H1 (cell line): ENCODE measurements around the gene CALHM3. TPM values are rescaled to one million over a fixed set of nuclear protein-coding genes. Genes with fewer than 3 reads are reported as not detected.

Experiments
- CTCF ChIA-PET: fragments of 300-600 bp; sonication (Branson Sonifier 250); formaldehyde crosslinking; loops from one replicate; lab custom pipeline; 2021; ENCODE audit not compliant: partially characterized antibody; lab: Charles Lee
- POLR2A ChIA-PET: fragments of 300-600 bp; sonication (Branson Sonifier 250); formaldehyde crosslinking; loops from one replicate; lab custom pipeline; 2021; ENCODE audit warnings: inconsistent platforms; ENCODE audit not compliant: partially characterized antibody; lab: Charles Lee
- DNase-seq, 2 experiments: peaks; one replicate each; pipeline versions ENCODE4 v3.0.0 to v3.0.0-alpha.2; 2010 to 2022; ENCODE audit warnings: low spot score in 2 of 2, low read depth in 1 of 2, mixed read lengths in 1 of 2
- FAIRE-seq: peaks from 2 replicates; lab custom pipeline; 2011; peaks lifted over from hg19 to GRCh38; lab: Jason Lieb, UNC
- H2AFZ ChIP-seq: 2 replicates; pipeline ENCODE4 v1.8.1; 2012; ENCODE audit warnings: low read length, inconsistent platforms
- H2AK5ac ChIP-seq: 2 replicates; pipeline ENCODE4 v1.6.1; 2013; ENCODE audit warnings: low read depth, low read length
- H2BK120ac ChIP-seq: replicated peaks from 2 replicates; pipeline ENCODE3; 2013; ENCODE audit warnings: low read depth, low read length, inconsistent platforms
- H2BK12ac ChIP-seq: 2 replicates; pipeline ENCODE4 v1.6.1; 2013; ENCODE audit warnings: low read depth, low read length
- H2BK15ac ChIP-seq: 2 replicates; pipeline ENCODE4 v1.6.1; 2013; ENCODE audit warnings: low read length
- H2BK20ac ChIP-seq: 2 replicates; pipeline ENCODE4 v1.6.1; 2013; ENCODE audit warnings: low read length
- H2BK5ac ChIP-seq: 2 replicates; pipeline ENCODE4 v1.6.1; 2013; ENCODE audit warnings: low read depth, low read length
- H3K14ac ChIP-seq: 2 replicates; pipeline ENCODE4 v1.6.1; 2013; ENCODE audit warnings: inconsistent platforms; ENCODE audit not compliant: insufficient read length
- H3K18ac ChIP-seq: 2 replicates; pipeline ENCODE4 v1.6.1; 2013; ENCODE audit warnings: low read length; ENCODE audit errors: extremely low read depth
- H3K23ac ChIP-seq: 2 replicates; pipeline ENCODE4 v1.6.1; 2013; ENCODE audit warnings: inconsistent platforms; ENCODE audit not compliant: insufficient read length
- H3K23me2 ChIP-seq: 2 replicates; pipeline ENCODE4 v1.6.1; 2013; ENCODE audit warnings: low read depth, low read length
- H3K27ac ChIP-seq: 2 replicates; pipeline ENCODE4 v1.6.1; 2011; ENCODE audit warnings: low read depth, low read length, inconsistent platforms
- H3K27me3 ChIP-seq, 4 experiments: replicated peaks in 1 of 4; 1 replicate in 1 of 4; 2 replicates in 3 of 4; pipeline versions ENCODE4 v1.6.1 to v1.8.1; 2011 to 2013; ENCODE audit warnings: low read length in 3 of 4, mild to moderate bottlenecking in 3 of 4, inconsistent platforms in 2 of 4, mixed read lengths in 2 of 4, moderate library complexity in 1 of 4; ENCODE audit not compliant: control insufficient read depth in 3 of 4, insufficient read depth in 3 of 4; ENCODE audit errors: extremely low read depth in 1 of 4
- H3K36me3 ChIP-seq, 4 experiments: 2 replicates each; pipeline versions ENCODE4 v1.6.1 to v1.8.1; 2011 to 2013; ENCODE audit warnings: mild to moderate bottlenecking in 4 of 4, low read length in 3 of 4, moderate library complexity in 2 of 4, control low read depth in 1 of 4, inconsistent platforms in 1 of 4; ENCODE audit not compliant: insufficient read depth in 4 of 4, control insufficient read depth in 2 of 4
- H3K4ac ChIP-seq: replicated peaks from 2 replicates; pipeline ENCODE3; 2013; ENCODE audit warnings: low read length, low read depth, mixed read lengths, inconsistent platforms; ENCODE audit not compliant: insufficient read length
- H3K4me1 ChIP-seq, 4 experiments: replicated peaks in 1 of 4; 1 replicate in 1 of 4; 2 replicates in 3 of 4; pipeline versions ENCODE4 v1.6.1 to v1.8.1; 2011 to 2013; ENCODE audit warnings: low read length in 3 of 4, inconsistent platforms in 2 of 4, mixed read lengths in 1 of 4; ENCODE audit not compliant: insufficient read depth in 4 of 4, control insufficient read depth in 3 of 4
- H3K4me2 ChIP-seq, 2 experiments: 2 replicates each; pipeline versions ENCODE4 v1.6.1 to v1.8.1; 2011 to 2013; ENCODE audit warnings: low read depth in 2 of 2, low read length in 2 of 2, control low read depth in 1 of 2, inconsistent platforms in 1 of 2, mild to moderate bottlenecking in 1 of 2; ENCODE audit not compliant: insufficient read depth in 1 of 2
- H3K4me3 ChIP-seq, 4 experiments: fragments of 200-600, 300-600 bp in 1 of 4; sonication (generic), shearing (Covaris generic), sonication (Bioruptor Twin) in 1 of 4; 2 replicates each; pipeline versions ENCODE4 v1.5.1 to v1.8.1; 2011 to 2016; ENCODE audit warnings: low read length in 4 of 4, low read depth in 3 of 4, control low read depth in 2 of 4, inconsistent platforms in 2 of 4, mild to moderate bottlenecking in 2 of 4, mixed read lengths in 1 of 4, moderate library complexity in 1 of 4; ENCODE audit not compliant: insufficient read depth in 2 of 4; ENCODE audit errors: extremely low read depth in 1 of 4
- H3K56ac ChIP-seq: replicated peaks from 2 replicates; pipeline ENCODE3; 2013; ENCODE audit warnings: low read depth, mild to moderate bottlenecking, mixed read lengths, low read length, inconsistent platforms; ENCODE audit not compliant: insufficient read length
- H3K79me1 ChIP-seq: 2 replicates; pipeline ENCODE4 v1.6.1; 2013; ENCODE audit warnings: low read depth, low read length, control low read depth
- H3K79me2 ChIP-seq, 2 experiments: 2 replicates each; pipeline versions ENCODE4 v1.6.1 to v1.8.1; 2012 to 2013; ENCODE audit warnings: low read length in 2 of 2, mild to moderate bottlenecking in 2 of 2, inconsistent platforms in 1 of 2; ENCODE audit not compliant: insufficient read depth in 2 of 2, control insufficient read depth in 1 of 2
- H3K9ac ChIP-seq, 4 experiments: replicated peaks in 1 of 4; 1 replicate in 1 of 4; 2 replicates in 3 of 4; pipeline versions ENCODE4 v1.6.1 to v1.8.1; 2011 to 2013; ENCODE audit warnings: low read depth in 3 of 4, low read length in 3 of 4, control low read depth in 2 of 4, mild to moderate bottlenecking in 2 of 4, moderate library complexity in 2 of 4, inconsistent platforms in 1 of 4; ENCODE audit errors: extremely low read depth in 1 of 4
- H3K9me3 ChIP-seq, 2 experiments: 2 replicates each; pipeline versions ENCODE4 v1.6.1 to v1.8.1; 2012 to 2013; ENCODE audit warnings: mild to moderate bottlenecking in 2 of 2, moderate library complexity in 2 of 2, control low read depth in 1 of 2, inconsistent platforms in 1 of 2, low read depth in 1 of 2, low read length in 1 of 2, mixed read lengths in 1 of 2; ENCODE audit not compliant: insufficient read depth in 2 of 2
- H4K20me1 ChIP-seq, 2 experiments: replicated peaks in 1 of 2; 2 replicates each; pipeline versions ENCODE3 to v1.8.1; 2011 to 2013; ENCODE audit warnings: inconsistent platforms in 2 of 2, low read length in 2 of 2, mild to moderate bottlenecking in 1 of 2; ENCODE audit not compliant: insufficient read depth in 2 of 2, control insufficient read depth in 1 of 2
- H4K5ac ChIP-seq: 2 replicates; pipeline ENCODE4 v1.6.1; 2013; ENCODE audit warnings: low read length, low read depth, mixed read lengths, inconsistent platforms; ENCODE audit not compliant: insufficient read length
- H4K8ac ChIP-seq: 2 replicates; pipeline ENCODE4 v1.8.0; 2013; ENCODE audit warnings: mild to moderate bottlenecking, moderate library complexity, low read length, inconsistent platforms; ENCODE audit not compliant: insufficient read depth; ENCODE audit errors: extremely low read depth
- H4K91ac ChIP-seq: replicated peaks from 2 replicates; pipeline ENCODE3; 2013; ENCODE audit warnings: low read length, mixed read lengths, inconsistent platforms; ENCODE audit not compliant: insufficient read length
- ASH2L ChIP-seq: fragments of 200-600, 300-600 bp; sonication (generic); IDR thresholded peaks from one replicate; pipeline ENCODE4 v1.7.1; 2017; ENCODE audit warnings: low read length
- CBX8 ChIP-seq: fragments of 300-800, 300-1000 bp; sonication (generic); IDR thresholded peaks from 2 replicates; pipeline ENCODE4 v1.7.1; 2016; ENCODE audit warnings: low read depth, low read length, borderline replicate concordance
- E2F6 ChIP-seq: IDR thresholded peaks from 2 replicates; pipeline ENCODE4 v1.6.1; 2012; ENCODE audit warnings: inconsistent platforms
- KDM1A ChIP-seq: fragments of 200-600, 300-600 bp; sonication (generic); IDR thresholded peaks from 2 replicates; pipeline ENCODE4 v1.7.1; 2016; ENCODE audit warnings: mild to moderate bottlenecking, low read length, borderline replicate concordance
- RBBP5 ChIP-seq: IDR thresholded peaks from 2 replicates; pipeline ENCODE4 v1.7.1; 2012; ENCODE audit warnings: low read depth, mild to moderate bottlenecking, inconsistent platforms, low read length, moderate library complexity, borderline replicate concordance
- RNF2 ChIP-seq: fragments of 200-900, 300-1000 bp; sonication (generic); IDR thresholded peaks from 2 replicates; pipeline ENCODE4 v1.7.1; 2016; ENCODE audit warnings: borderline replicate concordance, low read depth, mild to moderate bottlenecking, antibody characterized with exemption, low read length; ENCODE audit not compliant: poor library complexity, severe bottlenecking; ENCODE audit errors: missing control alignments
- TCF12 ChIP-seq: IDR thresholded peaks from 2 replicates; pipeline ENCODE4 v1.6.1; 2011; ENCODE audit warnings: low read depth, mild to moderate bottlenecking, low read length
- ZNF274 ChIP-seq: IDR thresholded peaks from 2 replicates; pipeline ENCODE4 v1.7.0; 2012; ENCODE audit warnings: low read length, borderline replicate concordance; ENCODE audit errors: extremely low read depth
- WGBS, 2 experiments: shearing (Covaris generic) in 1 of 2; methylation state at CpG; one replicate each; pipeline versions ENCODE4 v1.1.6 to v1.1.7; 2013 to 2015; ENCODE audit warnings: low lambda C conversion rate in 2 of 2, mixed read lengths in 2 of 2, inconsistent platforms in 1 of 2, low coverage in 1 of 2, missing lambda C conversion rate in 1 of 2; ENCODE audit not compliant: insufficient replicate concordance in 2 of 2, insufficient coverage in 1 of 2, insufficient read length in 1 of 2; ENCODE audit errors: extremely low coverage in 1 of 2, missing lambda C conversion rate in 1 of 2; 5-methylcytosine and 5-hydroxymethylcytosine counted together
- polyA plus RNA-seq, 7 experiments: library from polyadenylated mRNA; depleted of rRNA in 3 of 7; stranded (reverse) in 5 of 7; unstranded in 2 of 7; fragments of >200 nt in 5 of 7; fragments of 200-250 nt in 2 of 7; gene quantifications; 1 replicate in 5 of 7; 2 replicates in 1 of 7; 4 replicates in 1 of 7; pipeline versions ENCODE4 v1.2.1 to v1.2.3, GENCODE V29; 2011 to 2013; ENCODE audit warnings: missing spikeins in 2 of 7, mixed read lengths in 2 of 7
- total RNA-seq: library from RNA; stranded (reverse); fragmentation: NEBNext Ultra II Directional; extraction: Animal tissue kit (Norgen Biotek cat#: 25700); gene quantifications from 2 replicates; pipeline ENCODE4 v1.2.1, GENCODE V29; 2021

The CALHM3 gene
- total and polyA plus RNA-seq, 2 of the 8 experiments (the other 6 are each of a cell fraction or from before 2014, with no cell fraction given) = 0.17 to 0.60 TPM

GRCh38 chr10:103457176-103457712, 21.8 kb downstream of the CALHM3 start:
- Histone ChIP-seq H3K27me3 (no peaks in the 10 kb centered on the region; a peak in 2 of 7 replicates), H3K9me3 (no peaks in the 10 kb centered on the region), H3K18ac (no peak overlapping the region), H4K5ac (no peak overlapping the region), H3K4me1 (peaks cover 0 to 12% (median 9%) of the 10 kb centered on the region in 4 experiments; a peak in 4 of 7 replicates), H2BK20ac (no peak overlapping the region), H4K8ac (no peak overlapping the region; the same call in 1 of the 2 replicates), H2AFZ (no peak overlapping the region), H4K20me1 (no peaks in the 10 kb centered on the region), H3K9ac (no peak overlapping the region), H3K79me1 (no peaks in the 10 kb centered on the region), H3K23ac (no peak overlapping the region), H3K36me3 (no peaks in the 10 kb centered on the region), H2BK120ac (no peak overlapping the region), H3K4me3 (no peak overlapping the region), H2BK5ac (no peak overlapping the region), H3K56ac (no peak overlapping the region), H3K4ac (no peak overlapping the region), H2BK15ac (no peak overlapping the region), H3K4me2 (no peak overlapping the region), H3K23me2 (peaks cover 3% of the 10 kb centered on the region; the same call in 1 of the 2 replicates), H3K79me2 (no peaks in the 10 kb centered on the region), H2AK5ac (no peak overlapping the region), H4K91ac (no peak overlapping the region), H2BK12ac (no peak overlapping the region), H3K27ac (no peak overlapping the region), H3K14ac (no peak overlapping the region)
- 95% methylated on average over 8 of the region's 8 CpGs; no CpG with 5 or more reads in 1 of the 2 experiments for WGBS, 2 experiments
- DNase-seq (no peak), FAIRE-seq (no peak)
- TF ChIP-seq CBX8 (no peak), KDM1A (no peak), RNF2 (no peak), ASH2L (no peak), TCF12 (no peak), RBBP5 (no peak), E2F6 (no peak), ZNF274 (no peak)
- CTCF ChIA-PET = interaction anchor here (0.9 to 6.0 kb wide), 4 partner anchors 15 to 107 kb away, joined by 3 to 39 read pairs (median 10); no protein-coding TSS in a partner anchor
- POLR2A ChIA-PET = no interaction called here
